KBM-7 (cell line): ENCODE data around the gene BICD2.
"Not testable (repeated sequence)": the region's sequence is repeated elsewhere in the genome, so short reads cannot be mapped to it uniquely, and the experiment has no call there.

Source experiments
- DNase-seq: peaks from one replicate; pipeline ENCODE4 v3.0.0-alpha.2; 2015
- in situ Hi-C: fragments of 300-500 bp; cut with MboI; formaldehyde crosslinking; loops from 2 replicates; pipeline ENCODE4 v1.14.3; 2020; ENCODE audit warnings: low sequenced_read_pairs, low pct_unique_long_range_greater_than_20kb, mixed read lengths

The BICD2 gene

DNA sequence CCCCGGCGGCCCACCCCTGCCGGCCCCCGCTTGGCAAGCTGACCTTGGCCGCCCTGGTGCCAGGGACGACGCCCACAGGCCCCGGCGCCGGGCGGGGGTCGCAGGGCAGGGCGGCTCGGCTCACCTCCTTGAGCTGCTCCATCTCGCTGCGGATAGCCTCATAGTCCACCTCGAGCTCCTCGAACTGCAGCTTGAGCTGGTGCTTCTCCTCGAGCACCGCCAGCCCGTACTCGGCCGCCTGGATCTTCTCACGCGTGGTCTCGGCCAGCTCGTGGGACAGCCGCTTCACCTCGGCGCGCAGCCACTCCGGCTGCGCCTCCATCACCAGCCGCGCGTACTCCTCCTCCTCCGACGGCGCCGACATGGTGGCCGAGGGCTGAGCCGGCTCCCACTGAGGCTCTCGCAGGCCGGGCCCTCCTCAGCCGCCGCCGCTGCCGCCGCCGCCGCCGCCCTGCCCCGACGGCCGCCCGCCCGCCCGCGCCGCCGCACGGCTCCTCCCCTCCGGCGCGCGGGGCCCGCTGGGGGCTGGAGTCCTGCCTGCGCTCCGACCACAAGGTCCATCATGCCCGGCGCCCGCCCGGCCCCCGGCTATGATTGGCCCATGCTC is at the start of gene BICD2:
BICD2 (minus strand) TSS at position 453 of the 607 bp plus-strand sequence; CDS start at position 364, 89 bp downstream.
- no peak for DNase-seq
- in situ Hi-C loops = no loop called here

DNA sequence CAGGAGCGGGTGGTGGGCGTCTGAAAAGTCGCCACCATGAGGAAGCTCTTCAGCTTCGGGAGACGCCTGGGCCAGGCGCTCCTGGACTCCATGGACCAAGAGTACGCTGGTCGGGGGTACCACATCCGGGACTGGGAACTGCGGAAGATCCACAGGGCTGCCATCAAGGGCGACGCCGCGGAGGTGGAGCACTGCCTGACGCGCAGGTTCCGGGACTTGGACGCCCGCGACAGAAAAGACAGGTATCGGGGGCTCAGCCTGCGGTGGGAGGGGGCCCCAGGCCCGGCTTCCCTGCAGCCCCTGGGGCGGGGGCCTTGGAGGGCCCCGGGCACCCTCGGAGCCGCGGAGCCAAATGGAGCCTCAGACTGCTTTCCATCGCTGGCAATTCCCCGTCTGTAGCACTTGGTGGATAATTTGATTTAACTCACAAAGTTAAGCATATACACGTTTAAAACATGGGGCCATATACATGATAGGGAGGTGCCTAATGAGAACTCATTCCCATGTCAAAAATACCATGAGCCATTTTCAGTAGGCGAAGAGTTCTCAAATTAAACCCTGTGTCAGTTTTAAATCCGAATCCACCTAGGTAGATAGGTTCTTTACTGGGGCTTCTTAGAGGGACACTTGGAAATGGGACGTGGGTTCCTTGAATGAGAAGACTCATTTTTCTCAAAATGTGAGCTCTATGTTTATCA is 45.1 kb upstream of the BICD2 start:
- in situ Hi-C loops = not testable (repeated sequence)
- DNase-seq = peak; percentile 39

DNA sequence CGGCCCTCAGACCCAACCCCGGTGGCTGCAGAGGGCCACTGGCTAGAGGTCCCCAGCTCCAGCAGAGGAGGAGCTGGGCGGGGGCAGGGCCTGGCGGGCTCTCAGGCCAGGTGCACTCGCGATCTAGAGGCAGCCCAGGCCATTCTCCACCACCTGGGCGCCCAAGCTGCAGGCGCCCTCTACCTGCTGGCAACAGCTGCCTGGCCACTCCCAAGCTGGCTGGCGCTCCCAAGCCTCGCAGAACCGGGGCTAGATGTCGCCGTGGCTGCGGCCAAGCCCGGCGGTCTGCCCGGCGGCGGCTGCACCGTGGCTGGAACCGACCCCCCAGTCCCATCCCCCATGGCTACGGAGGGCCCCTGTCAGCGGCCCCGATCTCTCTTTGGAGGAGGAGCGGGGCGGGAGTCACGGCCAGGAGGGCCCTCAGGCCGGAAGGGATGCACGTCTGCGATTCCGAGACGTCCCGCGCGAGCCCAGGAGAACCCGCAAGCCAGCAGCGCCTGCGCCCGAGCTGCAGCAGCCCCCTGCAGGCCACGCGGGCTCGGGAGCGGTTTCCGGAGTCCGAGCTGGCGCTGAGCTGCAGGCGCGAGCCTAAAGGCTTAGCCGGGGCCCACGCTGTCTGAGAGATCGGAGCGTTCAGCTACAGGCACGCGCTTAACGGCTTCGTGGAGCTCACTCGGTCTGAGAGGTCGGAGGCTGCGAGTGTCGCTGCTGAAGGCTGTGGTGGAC is 44.3 kb upstream of the BICD2 start:
- DNase-seq = peak; percentile 78
- in situ Hi-C loops = no loop called here

DNA sequence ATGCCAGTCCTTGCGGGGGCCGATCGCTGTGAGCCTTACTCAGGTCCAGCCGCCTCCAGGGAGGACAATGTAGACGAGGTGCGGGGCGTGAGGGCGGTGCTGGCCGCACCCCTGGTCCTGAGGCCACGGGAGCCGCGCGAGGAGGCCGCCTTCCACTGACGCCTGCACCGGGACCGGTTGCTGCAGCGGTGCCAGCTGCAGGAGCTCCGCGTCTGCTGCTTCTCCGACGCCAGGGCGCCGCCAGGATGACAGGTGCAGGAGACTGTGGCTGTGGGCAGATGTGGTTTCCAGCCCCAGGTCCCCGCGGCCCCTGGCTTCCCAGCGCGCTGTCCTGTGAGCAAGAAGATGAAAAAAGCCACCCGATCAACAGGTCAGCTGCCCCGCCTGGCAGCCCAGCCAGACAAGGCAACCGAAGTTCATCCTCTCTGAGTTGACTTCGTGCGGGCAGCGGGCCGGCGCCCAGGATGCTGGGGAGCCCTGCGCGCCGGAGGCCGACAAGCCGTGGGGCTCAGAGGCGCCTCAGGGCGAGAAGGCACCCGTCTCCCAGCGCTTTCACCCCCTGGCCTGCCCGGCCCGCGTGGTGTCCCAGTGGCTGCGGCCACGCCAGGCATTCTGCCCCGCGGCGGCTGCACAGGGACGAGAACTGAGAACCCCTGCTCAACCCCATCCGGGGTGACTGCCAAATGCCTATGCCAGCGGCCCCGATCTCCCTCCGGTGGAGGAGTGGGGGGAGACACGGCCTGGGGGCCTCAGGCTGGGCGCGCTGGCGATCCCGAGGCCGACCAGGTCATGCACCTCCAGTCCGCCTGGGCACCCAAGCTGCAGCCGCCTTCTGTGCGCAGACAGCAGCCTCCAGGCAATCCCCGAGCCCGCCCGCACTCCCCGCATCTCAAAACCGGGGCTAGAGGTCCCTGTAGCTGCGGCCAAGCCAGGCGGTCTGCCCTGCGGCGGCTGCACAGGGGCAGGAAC is 43.4 kb upstream of the BICD2 start:
- in situ Hi-C loops = no loop called here
- DNase-seq = no peak

DNA sequence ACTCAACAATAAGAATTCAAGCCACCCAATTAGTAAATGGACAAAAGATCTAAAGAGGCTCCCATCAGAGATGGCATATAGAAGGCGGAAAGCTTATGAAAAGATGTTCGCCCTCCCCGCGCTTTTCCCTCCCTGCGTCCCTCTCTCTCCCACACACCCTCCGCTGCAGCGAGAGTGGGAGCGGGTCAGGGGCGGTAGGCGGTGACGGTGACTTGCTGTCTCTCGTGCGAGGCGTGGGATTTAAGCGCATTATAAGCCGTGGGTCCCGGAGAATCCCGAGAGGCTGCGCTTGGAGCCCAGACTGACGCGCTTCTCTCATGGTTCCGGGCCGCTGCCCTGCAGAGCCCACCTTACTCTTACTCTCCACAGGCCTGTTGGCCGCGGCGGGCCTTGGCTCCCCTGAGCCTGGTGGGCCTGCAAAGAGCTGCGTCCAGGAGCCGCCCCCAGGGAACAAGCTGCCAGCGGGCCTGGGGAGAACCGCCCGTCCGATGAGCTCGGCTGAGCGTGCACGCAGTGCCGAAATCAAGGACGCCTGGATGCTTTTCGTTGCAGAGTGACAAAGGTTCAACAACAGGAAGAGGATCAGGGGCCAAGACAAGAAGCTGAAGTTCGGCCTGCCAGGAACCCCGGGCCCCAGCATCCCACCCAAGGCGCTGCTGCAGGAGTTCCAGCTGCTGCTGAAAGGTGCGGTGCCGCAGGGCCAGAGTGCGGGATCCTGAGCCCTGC is 42.6 kb upstream of the BICD2 start:
- DNase-seq = no peak
- in situ Hi-C loops = no loop called here

DNA sequence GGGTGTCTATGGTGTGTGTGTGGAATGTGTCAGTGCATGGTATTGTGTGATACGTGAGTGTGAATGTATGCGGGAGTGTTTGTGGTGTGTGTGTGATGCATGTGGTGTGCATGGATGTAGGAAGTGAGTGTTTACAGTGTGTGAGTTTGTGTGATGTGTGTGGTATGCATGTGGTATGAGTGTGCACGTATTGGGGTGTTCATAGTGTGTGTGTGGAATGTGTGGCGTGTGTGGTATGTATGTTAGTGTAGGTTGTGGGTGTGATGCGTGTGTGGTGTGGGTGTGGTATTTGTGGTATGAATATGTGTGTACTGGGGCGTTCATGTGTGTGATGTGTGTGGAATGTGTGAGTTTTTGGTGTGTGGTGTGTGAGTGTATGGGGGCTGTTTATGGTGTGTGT is 40.1 kb upstream of the BICD2 start:
- no peak for DNase-seq
- in situ Hi-C loops = no loop called here

DNA sequence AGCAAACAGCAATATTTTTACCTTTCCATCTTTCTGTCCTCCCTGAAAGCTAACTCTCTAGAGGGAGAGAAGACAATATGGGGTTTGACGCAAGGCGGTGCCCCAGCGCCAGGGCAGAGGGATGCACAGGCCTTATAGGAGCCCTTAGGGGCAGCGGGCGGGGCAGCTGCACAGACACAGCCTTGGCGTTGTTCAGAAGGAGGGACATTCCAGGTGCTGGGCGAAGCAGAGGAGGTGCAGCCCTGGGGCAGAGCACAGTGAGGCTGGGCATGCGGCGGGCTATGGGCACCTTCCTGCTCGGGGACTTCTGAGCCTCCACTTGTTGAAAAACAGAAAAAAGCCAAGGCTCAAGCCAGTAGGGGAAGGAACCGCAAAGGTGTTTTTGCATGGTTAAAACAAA is 33.7 kb upstream of the BICD2 start:
- in situ Hi-C loops = no loop called here
- DNase-seq = no peak

DNA sequence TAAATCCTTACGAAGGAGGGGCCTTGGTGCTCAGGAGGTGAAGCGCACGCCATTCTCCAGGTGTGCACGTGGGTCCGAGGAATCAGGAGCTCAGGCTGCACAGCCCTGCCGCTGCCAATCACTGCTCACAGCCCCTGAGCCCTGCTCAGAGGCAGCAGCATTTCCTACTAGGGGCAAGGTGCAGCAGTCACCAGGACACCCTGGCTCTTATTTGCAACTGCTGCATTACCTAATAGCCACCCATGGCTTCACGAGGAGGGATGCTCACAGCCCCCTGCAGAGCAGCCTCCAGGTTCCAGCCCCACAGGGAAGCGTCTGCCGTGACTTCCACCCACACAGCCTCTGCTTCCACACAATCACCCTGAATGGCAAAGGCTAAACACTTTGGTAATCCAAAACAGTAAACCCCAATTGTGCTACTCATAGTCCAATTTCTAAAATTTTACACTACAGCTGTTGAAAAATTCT is 31.7 kb upstream of the BICD2 start:
- DNase-seq, in situ Hi-C loops: not testable (repeated sequence)

DNA sequence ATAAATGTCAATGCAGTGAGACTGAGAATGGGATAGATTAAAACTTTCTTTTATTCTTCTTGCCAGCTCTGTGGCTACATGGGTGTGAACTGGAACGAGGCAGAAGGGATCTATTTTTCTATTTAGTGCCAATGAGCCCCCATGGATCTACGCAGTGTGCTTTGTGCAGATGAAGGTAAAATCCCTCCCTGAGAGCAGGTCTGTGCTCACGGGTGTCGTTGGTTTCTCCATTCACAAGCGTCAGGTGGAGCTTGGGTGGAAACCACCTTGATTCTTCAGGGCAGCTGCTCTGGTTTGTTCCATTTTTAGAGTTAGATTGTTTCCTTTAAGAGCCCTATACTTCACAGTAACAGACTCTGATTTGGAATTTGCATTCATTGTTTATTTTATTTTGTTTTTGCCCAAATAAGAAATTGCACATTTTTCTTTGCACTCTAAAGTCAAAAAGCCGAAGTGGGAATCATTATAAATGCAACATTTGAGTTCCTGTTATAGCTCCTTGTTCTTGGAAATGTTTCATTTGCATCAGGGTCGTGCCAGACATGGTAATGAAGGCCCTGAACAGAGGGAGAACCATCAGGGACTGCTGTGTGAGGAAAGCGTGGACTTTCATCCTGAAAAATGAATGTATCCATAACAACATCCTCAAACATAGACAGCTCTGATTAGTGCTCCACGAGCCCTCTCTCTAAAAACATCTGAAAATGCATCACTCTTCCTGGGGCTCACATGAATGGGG is 31.1 kb upstream of the BICD2 start:
- in situ Hi-C loops = no loop called here
- no peak for DNase-seq

DNA sequence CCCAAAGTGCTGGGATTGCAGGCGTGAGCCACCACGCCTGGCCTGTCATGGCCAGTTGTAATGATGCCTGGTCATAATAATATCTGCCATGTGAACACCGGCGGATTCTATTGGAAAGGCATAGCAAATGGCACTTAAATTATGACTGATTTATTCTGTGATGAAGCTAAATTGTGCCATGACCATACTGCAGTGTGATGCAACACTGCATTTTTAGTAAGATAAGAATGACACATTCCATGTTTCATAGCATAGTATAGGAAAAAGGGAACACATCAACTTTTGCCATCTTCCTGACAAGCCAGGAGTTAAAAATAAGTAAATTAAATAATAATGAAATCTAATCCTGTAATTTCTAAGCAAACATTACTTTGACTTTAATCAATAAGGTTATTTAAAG is 30.4 kb upstream of the BICD2 start:
- no peak for DNase-seq
- in situ Hi-C loops = no loop called here

DNA sequence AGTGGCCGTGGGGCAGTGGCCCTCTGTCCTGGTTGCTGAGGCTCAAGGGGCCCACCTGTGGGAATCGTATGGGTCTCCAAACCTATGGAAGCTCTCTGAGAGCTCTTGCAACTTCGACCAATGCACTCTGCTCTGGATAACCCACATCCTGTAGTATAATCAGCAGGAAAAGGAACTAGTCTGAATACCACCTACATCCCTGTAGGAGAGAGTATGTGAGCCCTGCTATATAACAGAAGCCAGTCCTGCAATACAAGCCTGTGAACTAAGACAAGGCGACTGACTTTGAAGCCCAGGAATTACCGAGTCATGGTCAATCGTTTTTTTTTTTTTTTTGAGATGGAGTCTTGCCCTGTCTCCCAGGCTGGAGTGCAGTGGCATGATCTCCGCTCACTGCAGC is 29.8 kb upstream of the BICD2 start:
- in situ Hi-C loops = no loop called here
- DNase-seq = no peak

DNA sequence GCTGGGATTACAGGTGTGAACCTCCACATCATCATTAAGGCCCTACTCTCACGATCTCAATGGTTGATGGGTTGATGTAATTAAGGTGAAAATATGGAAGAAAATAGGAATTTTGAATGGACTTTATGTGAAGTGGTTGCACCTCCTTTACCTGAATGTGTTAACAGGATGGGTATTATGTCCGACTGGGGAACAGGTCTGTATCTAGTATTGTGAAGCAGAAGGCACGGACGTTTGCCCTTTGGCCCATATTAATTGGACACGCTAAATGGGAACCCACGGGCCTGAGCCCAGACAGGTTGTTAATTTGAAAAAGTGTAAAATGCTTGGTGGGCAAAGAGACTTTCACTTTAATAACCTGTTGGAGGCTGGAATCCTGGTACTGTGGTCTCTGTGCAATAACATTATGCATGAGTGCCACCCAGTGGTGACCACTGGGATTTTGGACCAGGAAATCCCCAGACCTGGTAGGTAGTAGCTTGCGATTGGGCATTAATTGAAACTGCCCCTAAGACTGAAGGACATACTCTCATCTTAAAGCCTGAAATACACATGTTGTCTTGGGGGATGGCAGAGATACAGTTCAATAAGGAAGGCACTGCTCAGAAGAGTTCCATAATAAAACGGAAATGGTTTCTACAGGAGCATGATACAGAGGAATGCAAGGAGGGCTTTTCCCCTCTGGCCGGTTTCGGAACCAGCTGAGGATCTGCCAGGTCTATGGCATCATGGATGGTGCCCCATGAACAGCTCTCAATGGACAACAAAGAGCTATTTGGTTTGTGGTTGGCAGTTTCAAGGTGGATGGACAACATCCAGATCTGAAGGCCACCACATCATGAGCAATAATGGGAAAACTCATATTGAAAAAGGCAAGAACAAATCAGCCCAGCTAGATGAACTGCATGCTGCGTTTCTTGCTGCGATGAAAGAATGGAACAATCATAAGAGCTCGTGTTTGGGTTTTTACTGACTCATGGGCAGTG is 26.2 kb upstream of the BICD2 start:
- peak; percentile 85 for DNase-seq
- in situ Hi-C loops = no loop called here

DNA sequence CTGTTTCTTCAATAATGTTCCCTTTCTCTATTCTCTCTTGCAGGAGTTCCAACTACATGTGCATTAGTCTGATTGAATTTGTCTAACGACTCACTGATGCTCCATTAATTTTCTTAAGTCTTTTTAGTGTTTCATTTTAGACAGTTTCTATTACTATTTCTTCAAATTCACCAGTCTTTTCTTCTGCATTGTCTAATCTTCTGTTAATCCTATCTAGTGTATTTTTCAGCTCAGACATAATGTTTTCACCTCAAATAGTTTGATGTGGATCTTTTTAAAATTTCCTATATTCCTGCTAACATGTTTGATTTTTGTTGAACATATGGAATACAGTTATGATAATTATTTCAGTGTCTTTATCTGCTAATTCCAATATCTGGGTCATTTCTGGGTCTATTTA is 21.7 kb upstream of the BICD2 start:
- in situ Hi-C loops = no loop called here
- DNase-seq = no peak

DNA sequence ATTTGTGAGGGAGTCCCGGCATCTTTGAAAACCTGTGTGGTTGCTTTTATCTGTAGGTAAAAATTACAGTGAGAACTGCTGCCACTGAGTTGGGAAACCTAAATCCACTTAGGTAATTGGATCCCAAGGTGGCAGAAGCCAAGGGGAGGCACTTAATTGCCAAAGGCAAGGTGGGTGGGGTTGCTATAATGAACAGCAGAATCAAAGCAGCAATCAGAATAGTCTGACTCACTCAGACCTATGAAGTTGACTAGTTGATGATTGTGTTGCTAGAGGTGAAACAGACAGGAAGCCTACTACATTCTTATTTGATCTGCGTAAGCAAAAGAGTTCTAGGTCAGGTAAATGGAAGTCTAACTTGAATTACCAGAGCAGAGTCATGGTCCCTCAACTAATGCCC is 17.3 kb upstream of the BICD2 start:
- in situ Hi-C loops = no loop called here
- no peak for DNase-seq

DNA sequence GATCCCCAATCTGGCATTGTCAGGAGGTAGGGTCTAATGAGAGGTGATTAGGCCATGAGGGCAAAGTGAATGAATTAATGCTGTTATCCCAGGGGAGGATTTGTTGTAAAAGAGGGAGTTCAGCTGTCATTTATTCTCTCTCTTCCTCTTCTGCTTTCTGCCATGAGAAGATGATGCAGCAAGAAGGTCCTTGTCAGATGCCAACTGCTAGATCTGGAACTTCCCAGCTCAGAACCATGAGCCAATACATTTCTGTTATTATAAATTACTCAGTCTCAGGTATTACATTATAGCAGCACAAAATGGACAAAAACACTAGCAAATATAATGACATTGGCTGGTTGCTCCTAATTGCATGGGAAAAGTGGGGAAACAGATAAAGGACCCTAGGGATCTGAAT is 15.6 kb upstream of the BICD2 start:
- in situ Hi-C loops = no loop called here

DNA sequence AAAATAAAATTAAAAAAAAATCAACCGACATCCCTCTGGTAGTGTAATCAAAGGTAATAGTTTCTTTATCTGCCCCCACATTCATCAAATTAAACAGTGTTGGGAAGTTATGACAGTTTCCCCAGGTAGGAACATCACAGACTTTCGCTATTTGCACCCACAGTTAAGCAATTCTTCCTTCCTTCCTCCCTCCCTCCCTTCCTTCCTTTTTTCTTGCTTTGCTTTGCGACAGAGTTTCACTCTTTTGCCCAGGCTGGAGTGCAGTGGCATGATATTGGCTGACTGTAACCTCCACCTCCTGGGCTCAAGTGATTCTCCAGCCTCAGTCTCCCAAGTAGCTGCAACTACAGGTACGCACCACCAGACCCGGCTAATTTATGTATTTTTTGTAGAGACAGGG is 10.8 kb upstream of the BICD2 start:
- no peak for DNase-seq
- in situ Hi-C loops = no loop called here

More for the DNA sequence above, 15.6 kb upstream of the BICD2 start:
- no peak for DNase-seq

DNA sequence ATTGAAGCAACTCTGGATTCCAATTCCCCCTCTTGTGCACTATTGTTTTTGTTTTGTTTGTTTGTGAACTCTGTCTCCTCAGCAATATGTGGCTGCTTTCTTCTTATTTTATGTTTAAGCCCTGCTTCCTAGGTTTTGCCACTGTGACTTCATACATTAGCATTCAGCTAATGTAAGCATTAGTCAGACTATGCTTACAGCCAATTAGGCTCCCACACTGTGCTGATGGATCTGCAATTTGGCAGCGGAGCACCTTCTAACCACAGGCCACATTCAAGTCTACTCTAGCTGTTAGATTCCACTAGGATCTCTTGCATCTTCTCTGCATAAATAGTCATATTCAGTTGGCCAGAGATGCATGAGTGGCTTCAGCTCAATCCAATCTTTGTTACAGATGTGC is 9.6 kb upstream of the BICD2 start:
- in situ Hi-C loops = no loop called here
- no peak for DNase-seq
